T-helper 9 cell (primary cell): Measurements from ENCODE around the gene PRH1.

Experiments
- DNase-seq: peaks from one replicate; pipeline ENCODE4 v3.0.0-alpha.2; 2020

PRH1 gene

GRCh38 chr12:10838461-10838860 is 45.6 kb downstream of the PRH1 start:
- no peak for DNase-seq
